SH-SY5Y (cell line): ENCODE results near the gene PTPRK.

Experiments used
- GATA2 ChIP-seq: IDR thresholded peaks from 2 replicates; pipeline ENCODE4 v1.6.1; 2011; ENCODE audit warnings: mild to moderate bottlenecking, low read depth, low read length
- GATA3 ChIP-seq: IDR thresholded peaks from 2 replicates; pipeline ENCODE4 v1.6.1; 2011; ENCODE audit warnings: low read depth, mild to moderate bottlenecking, low read length, moderate library complexity

The PTPRK gene

GRCh38 chr6:128005009-128005408 lies 515.4 kb downstream of the PTPRK start:
- TF ChIP-seq GATA3, result no peak
- TF ChIP-seq GATA2, result no peak

- TF ChIP-seq GATA2 (no peak), GATA3 (no peak)
These were observed 520.0 kb downstream of the PTPRK start for GRCh38 chr6:128000363-128000762.

GRCh38 chr6:127998985-127999384 lies 521.4 kb downstream of the PTPRK start:
- TF ChIP-seq GATA2 (no peak), GATA3 (no peak)

GRCh38 chr6:127997496-127998164 lies 522.8 kb downstream of the PTPRK start:
- no peak for TF ChIP-seq GATA3
- no peak for TF ChIP-seq GATA2

GRCh38 chr6:127996925-127997324 lies 523.5 kb downstream of the PTPRK start:
- TF ChIP-seq GATA2, result no peak

- TF ChIP-seq GATA2 (no peak), GATA3 (no peak)
These were observed 528.3 kb downstream of the PTPRK start for GRCh38 chr6:127992144-127992543.

GRCh38 chr6:127990074-127990473 lies 530.3 kb downstream of the PTPRK start:
- TF ChIP-seq GATA2, result no peak

- TF ChIP-seq GATA2, result no peak
- TF ChIP-seq GATA3, result no peak
These were observed 539.4 kb downstream of the PTPRK start for GRCh38 chr6:127980996-127981395.

GRCh38 chr6:127976796-127977195 lies 543.6 kb downstream of the PTPRK start:
- TF ChIP-seq GATA3 (no peak), GATA2 (no peak)

GRCh38 chr6:127976111-127976510 lies 544.3 kb downstream of the PTPRK start:
- TF ChIP-seq GATA3 (no peak), GATA2 (no peak)

- TF ChIP-seq GATA2, result no peak
These were observed 547.6 kb downstream of the PTPRK start for GRCh38 chr6:127972815-127973214.

- TF ChIP-seq GATA3 (no peak), GATA2 (no peak)
These were observed 548.4 kb downstream of the PTPRK start for GRCh38 chr6:127971945-127972391.

- TF ChIP-seq GATA3 (no peak), GATA2 (no peak)
These were observed 549.0 kb downstream of the PTPRK start for GRCh38 chr6:127971386-127971785.

- TF ChIP-seq GATA3, result no peak
- no peak for TF ChIP-seq GATA2
These were observed 550.7 kb downstream of the PTPRK start for GRCh38 chr6:127969701-127970100.

GRCh38 chr6:127968394-127968793 lies 552.0 kb downstream of the PTPRK start:
- TF ChIP-seq GATA2 (no peak), GATA3 (no peak)

- TF ChIP-seq GATA2 (no peak), GATA3 (no peak)
These were observed 552.7 kb downstream of the PTPRK start for GRCh38 chr6:127967708-127968107.
